HG02798 (cell line): ENCODE measurements around the gene ADAT3.

Experiments used
- ATAC-seq: cut with Tn5 transposase; IDR thresholded peaks from one replicate; pipeline ENCODE4 v1.9.1; 2021; ENCODE audit warnings: mild to moderate bottlenecking; ENCODE audit not compliant: unreplicated experiment, poor library complexity

ADAT3 gene

DNA sequence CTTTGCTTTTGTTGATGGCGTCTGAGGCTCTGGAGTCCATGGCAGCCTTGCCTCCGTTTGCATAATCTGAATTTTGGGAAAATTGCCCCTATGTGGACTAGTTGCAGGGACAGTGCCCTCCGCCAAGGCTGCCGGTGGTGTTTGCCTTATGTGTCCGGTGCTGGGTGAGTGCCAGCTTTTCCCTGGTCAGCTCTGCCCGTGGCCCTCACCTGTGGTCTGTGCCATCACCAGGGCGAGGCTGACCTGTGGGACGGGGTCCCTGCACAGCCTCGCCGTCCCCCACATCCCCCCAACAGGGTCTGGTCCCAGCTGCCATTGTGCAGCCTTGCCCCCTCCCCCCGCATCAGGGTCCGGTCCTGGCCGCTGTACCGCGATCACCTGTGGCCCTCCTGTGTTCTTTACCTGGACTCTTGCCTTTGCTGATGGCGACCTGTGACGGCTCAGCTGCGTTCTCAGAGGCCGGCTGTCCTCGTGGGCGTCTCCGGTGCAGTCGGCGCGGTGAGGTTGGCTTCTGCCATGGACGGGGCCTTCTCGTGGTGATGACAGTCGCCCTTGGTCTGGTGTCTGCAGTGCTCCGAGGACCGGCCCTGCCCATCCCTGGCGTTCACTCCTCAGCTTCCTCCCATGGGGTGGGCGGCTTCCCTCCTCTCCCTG, 48.4 kb downstream of the ADAT3 start:
- no peak for ATAC-seq

DNA sequence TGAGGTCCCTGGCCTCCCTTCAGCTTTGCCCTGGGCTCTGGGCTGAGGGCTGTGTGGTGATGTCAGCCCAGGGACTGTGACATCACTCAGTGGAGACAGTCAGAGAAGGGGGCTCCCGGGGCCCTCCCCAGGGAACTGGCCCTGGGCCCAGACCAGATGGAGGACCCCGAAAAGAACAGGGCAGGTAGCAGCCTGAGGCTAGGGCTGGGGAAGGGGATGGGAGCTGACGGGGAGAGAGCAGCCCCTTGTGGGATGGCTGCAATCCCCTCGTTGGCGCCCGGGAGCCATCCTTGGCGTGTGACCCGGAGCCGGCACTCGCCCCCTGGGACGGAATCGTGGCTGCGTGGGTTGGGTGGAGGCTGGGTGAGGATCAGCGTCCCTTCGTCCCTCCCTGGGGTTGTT, 49.3 kb downstream of the ADAT3 start:
- no peak for ATAC-seq

DNA sequence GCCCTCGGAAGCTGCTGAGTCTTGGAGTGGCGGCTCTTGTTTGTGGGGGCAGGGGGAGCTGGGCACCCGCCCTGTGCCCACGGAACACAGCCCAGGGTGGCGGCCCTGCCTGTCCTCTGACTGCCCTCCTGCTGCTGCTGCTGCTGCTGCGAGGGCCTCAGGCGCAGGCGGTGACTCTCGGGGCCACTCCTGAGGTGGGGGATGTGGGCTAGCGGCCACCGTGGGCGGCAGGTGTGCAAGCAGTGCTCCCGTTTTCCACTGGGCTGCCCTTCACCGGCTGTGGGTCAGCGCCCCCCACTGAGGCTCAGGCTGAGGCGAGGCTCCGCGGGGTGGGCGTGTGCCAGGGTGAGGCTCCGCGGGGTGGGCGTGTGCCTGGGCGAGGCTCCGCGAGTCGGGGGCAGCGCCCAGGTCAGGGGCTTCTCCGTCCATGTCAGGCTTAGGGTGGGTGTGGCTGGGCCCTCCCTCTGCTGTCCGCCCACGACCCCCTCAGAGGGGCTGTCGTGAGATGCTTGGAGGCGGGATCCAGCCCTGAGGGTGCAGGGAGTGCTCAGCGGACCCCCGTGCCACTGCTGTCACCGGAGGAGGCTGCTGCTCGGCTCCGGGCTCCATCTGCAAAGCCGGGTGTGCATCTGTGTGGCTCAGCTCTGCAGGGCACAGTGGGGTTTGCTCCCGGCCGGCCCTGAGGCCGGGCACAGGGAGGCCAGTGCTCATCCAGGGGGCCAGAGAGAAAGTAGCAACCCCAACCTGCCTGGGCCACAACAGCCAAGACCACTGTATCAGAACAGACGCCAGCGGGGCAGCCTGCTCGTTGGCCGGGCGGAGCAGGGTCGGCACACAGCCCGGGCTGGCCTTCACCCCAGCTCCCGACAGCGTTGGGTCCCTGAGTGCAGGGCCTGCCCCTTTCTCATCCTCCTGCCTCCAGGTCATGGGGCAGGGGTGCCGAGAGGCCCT, 50.2 kb downstream of the ADAT3 start:
- ATAC-seq, result no peak

DNA sequence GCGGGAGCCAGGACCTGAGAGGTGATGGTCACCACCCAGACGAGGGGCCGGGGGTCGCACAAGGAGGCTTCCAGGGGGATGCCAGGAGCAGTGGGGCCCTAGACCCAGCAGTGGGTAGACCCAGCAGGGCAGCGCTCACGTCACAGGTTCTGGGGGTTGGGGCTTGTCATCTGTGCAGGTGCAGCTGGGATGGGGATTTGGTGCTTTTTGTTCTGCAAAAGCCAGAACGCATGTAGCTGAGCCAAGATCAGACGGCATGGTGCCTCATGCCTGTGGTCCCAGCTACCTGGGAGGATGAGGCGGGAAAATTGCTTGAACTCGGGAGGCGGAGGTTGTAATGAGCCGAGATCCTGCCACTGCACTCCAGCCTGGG, 50.9 kb downstream of the ADAT3 start:
- ATAC-seq, result no peak

DNA sequence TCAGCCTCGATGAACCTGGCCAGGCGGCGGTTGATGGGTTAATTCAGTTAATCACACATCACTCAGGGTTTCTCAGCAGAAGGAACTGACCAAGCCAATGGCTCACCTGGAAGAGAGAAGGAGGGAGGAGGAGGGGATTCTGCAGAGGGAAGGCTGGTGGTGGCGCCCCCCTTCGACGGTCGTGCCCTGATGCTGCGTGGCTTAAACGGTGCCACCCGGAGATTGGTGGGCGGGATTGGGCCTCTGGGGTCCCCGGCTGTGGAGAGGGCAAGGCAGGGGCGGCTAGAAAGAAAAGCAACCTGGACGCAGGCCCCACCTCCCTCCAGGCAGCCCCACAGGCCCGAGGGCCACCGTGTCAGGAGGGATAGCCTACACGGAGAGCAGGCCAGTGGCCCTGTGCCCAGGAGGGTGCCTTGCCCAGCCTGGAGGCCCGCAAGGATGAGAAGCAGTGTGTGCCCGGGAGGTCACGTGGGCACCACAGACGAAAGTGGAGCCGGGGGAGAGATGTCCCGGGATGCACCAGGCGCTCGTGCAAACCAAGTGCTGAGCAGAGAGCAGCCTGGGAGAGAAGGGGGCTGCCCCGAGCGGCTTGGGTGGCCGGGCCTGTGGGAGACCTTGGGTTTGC, 51.8 kb downstream of the ADAT3 start:
- no peak for ATAC-seq

DNA sequence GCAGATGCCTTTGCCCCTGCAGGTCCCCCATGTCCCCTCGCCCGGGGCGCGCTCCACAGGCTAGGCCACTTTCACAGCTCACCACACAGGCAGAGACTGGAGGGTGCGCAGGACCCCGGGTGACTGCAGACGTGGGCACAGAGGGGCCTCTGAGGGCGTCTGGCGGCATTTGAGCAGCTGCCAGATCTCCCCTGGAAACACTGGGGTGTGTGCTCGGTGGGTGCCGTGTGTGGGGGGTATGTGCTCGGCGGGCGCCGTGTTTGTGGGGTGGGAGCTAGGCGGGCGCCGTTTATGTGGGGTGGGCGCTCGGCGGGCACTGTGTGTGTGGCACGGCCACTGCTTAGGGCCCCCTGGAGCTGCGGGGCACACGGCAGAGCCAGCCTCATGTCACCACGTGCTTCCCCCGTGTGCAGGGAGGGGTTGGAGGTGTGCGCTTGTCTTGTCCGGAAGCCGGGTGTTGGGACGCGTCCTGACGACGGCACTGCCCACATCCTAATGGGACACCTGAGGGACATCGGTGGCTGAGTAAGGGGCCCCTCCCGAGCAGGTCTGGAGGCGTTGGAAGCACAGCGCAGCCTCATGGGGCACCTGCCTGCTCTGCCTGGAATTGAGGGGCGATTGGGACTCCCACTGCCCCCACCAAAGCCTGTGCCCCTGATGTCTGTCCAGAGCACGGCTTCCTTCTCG, 52.5 kb downstream of the ADAT3 start:
- ATAC-seq, result no peak

DNA sequence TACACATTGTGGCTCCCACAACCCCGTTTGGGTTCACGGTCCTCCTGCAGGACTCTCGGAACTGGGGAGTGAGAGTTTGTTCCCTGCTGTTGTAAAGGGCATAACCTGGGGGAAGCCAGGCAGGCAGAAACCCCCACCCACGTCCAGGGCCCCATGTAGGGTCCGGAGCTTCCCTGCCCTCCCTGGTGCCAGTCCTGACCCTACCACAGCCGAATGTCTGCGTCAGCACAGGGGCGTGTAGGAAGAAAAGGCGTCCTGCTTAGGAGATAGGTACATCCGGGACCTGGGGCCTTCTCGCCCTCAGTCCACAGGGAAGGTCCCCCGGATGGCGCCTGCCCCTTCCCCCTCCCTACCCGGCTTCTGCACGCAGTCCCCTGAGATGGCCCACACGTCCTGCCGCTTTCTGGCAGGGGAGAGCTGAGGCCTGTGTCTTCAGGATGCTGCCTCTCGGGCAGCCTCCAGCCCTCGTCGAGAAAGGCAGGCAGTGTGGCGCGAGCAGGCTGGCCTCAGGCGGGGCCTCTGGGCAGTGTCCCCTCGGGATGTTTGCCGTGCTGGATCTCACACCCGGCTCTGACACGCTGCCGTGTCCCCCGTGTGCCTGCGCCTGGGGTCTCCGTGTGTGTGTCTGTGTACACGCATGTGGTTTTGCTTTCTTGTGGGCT, 54.9 kb downstream of the ADAT3 start:
- no peak for ATAC-seq

DNA sequence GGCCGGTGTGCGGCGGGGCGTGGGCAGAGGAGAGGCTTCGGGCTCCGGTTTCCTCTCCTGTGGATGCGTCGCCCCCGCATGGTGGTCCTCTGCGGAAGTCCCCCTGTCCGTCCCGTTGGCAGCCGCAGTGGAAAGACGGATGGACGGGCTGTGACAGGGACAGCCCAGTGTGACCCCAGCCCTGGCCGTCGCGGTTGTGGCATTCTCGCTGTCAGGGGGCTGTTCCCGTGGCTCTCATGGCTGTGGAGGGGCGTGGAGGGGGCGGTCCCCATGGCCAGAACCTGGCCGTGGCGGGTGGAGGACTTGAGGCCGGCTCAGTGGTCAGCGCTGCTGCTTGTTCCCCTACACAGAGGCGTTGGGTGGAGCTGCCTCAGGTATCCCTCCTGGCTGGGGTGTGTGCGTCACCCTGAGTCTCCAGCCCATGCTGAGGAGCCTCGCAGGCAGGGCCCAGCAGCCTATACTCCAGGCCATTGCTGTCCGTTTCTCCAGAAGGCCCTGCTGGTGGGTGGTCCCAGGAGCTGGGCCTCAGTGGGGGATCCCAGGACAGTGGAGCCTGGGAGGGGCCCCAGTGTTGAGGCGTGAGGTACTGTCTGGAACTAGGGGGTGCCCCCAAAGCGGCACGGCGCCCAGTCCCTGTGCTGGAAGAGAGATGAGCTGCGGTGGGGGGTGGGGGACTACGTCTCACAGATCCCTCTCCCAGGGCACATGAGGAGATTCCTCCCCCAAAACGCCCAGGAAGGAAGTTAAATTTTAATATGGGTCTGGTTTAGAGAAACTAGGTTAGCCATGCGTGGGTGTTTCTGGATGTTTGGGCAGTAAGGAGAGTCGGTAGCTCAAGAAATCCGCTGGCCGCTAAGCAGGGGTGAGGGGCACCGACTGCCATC, 56.0 kb downstream of the ADAT3 start:
- ATAC-seq, result no peak

DNA sequence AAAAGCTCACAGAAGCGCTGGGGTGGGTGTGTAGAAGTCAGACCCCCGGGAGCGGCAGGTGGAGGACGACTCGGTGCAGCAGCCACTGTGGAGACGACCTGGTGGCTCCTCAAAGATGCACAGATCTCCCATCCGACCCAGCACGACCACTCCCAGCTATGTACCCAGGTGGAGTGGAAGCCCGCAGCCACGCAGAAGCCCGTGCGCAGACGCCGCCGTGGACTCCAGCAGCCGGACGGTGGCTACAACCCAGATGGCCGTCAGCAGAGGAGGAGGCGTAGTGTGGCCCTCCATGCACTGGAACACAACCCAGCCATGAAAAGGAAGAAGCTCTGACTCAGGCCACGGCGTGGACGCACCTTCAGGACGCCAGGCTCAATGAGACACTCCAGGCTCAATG, 57.5 kb downstream of the ADAT3 start:
- ATAC-seq, result no peak
